Activated CD8-positive, alpha-beta memory T cell treated with anti-CD3 and anti-CD28 coated beads, Interleukin-2, amount 50 U/mL, for 4 hours (primary cell): ENCODE results near the gene CPPED1.
"Not testable (repeated sequence)": the region's sequence is repeated elsewhere in the genome, so short reads cannot be mapped to it uniquely, and the experiment has no call there.

Experiments used
- DNase-seq: peaks from one replicate; pipeline ENCODE4 v3.0.0-alpha.2; 2020

The CPPED1 gene, protein sequence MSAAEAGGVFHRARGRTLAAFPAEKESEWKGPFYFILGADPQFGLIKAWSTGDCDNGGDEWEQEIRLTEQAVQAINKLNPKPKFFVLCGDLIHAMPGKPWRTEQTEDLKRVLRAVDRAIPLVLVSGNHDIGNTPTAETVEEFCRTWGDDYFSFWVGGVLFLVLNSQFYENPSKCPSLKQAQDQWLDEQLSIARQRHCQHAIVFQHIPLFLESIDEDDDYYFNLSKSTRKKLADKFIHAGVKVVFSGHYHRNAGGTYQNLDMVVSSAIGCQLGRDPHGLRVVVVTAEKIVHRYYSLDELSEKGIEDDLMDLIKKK

DNA sequence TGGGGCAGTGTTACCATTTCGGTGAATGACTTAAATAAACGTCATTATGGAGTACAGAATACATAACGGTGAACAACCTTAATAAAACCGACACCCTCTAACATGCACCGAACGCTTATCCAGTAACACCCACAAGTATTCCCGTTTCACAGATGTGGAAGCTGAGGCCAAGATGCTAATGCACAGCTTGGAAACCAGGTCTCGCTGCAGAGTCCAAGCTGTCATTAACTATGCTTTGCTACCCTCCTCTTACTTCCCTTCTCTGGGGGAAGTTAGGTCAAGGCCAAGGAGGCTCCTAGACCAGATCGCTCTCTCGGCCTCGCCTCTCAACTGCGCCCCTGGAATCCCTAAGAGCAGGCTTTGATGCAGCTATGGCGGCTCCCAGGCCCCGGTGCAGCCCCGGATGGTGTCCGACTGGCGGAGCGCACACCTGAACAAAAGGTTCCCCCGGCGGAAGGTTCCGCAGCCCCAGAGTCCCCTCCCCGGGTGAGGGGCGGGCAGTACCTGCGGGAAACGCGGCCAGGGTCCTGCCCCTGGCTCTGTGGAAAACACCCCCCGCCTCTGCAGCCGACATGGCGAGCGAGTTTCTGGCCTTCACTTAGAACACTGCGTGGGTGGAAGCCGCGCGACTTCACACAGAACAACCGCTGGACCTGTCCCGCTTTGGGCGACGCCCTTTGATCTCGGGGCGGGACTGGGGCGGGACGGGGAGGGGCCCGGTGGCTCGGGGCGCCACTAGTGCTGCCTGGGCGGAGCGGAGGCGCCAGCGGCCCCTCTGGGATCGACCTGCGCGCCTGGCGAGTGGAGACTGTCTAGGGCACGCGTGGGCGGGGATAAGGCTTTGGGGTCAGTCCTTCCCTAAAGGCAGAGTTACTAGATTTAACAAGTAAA, at the start of gene CPPED1:
Gene CPPED1 (minus strand): TSS at position 685 of the 891 bp plus-strand sequence. CDS start 111 bp downstream, at position 574.
- peak; percentile 84 for DNase-seq

- no peak for DNase-seq
Observed at GRCh38 chr16:12850186-12850585, 46.5 kb upstream of the CPPED1 start.

DNA sequence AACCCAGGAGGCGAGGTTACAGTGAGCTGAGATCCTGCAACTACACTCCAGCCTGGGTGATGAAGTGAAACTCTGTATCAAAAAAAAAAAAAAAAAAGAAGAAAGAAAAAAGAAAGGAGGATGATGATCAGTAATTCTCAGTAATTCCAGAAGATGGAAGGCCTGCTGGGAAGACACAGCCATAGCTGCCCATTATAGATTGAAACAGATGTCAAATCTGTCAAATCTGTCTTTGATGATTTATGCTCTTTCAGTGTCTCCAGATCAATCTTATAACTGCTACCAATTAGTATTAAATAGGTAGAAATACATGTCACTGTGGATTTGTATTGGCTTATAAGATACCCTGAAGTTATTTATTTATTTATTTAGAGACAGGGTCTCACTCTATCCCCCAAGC, 42.9 kb upstream of the CPPED1 start:
- DNase-seq: no peak

DNA sequence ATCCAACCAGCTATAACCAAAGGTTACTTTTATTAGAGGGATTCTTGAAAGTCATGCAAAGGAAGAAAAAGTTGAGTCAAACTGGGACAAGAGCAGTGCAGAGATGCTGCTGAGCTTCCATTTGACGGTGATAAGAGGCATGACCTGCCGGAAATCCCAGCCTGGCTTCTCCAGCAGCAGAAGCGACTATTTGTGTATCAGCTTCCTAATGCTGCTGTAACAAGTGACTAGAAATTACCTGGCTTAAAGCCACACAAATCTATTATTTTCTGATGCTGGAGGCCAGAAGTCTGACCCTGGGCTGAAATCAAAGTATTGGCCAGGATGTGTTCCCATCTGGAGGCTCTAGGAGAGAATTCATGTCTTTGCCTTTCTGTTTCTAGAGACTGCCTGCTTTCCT, 41.6 kb upstream of the CPPED1 start:
- no peak for DNase-seq

GRCh38 chr16:12837756-12838155, 34.1 kb upstream of the CPPED1 start:
- DNase-seq: no peak

DNA sequence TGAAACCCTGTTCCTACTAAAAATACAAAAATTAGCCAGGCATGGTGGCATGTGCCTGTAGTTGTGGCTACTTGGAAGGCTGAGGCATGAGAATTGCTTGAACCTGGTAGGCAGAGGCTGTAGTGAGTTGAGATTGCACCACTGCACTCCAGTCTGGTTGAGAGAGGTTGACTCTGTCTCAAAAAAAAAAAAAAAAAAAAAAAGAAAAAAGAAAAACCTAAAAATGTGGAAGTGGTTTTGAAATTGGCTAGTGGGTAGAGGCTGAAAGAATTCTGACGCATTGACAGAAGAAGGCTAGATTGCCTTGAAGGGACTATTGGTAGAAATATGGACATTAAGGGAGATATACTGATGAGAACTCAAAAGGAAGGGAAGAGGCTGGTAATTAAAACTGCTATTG, 33.6 kb upstream of the CPPED1 start:
- DNase-seq: no peak

DNA sequence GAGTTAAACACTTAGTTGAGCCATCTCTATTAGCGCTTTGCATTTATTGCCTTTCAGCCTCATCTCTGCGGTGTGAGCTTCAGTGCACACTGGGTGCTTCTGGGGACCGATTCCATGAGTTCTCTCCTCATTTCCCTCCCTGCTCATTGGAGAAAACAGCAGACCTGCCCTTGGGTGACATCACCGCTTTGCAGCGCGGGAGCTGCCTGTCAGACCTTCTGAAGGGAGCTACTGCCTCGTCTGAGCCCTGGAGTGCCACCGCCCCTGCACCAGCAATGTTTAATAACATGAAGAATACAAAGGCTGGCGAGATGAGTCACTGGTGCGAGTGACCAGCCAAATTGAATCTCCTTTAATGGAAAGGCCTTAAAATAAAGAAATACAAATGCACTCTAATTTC, 30.2 kb upstream of the CPPED1 start:
- DNase-seq: no peak

- DNase-seq: no peak
Observed at GRCh38 chr16:12829096-12829888, 25.6 kb upstream of the CPPED1 start.

GRCh38 chr16:12828206-12828605, 24.5 kb upstream of the CPPED1 start:
- no peak for DNase-seq

- DNase-seq: no peak
Observed at GRCh38 chr16:12826559-12826958, 22.9 kb upstream of the CPPED1 start.

GRCh38 chr16:12819126-12820117, 15.7 kb upstream of the CPPED1 start:
- DNase-seq: peak; percentile 78

DNA sequence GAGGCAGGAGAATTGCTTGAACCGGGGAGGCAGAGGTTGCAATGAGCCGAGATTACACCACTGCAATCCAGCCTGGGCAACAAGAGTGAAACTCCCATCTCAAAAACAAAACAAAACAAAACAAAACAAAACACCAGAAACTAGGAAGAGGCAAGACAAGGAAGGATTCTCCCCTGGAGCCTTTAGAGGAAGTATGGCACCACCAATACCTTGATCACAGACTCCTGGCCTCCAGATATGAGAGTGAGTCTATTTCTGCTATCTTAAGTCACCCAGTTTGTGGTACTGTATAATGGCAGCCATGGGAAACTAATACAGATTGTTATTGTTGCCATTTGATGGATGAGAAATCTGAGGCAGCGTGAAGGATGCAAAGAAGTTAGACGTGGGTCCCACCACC, 14.6 kb upstream of the CPPED1 start:
- DNase-seq: no peak

- DNase-seq: not testable (repeated sequence)
Observed at GRCh38 chr16:12816791-12817214, 13.1 kb upstream of the CPPED1 start.

GRCh38 chr16:12815361-12815760, 11.7 kb upstream of the CPPED1 start:
- DNase-seq: no peak

- DNase-seq: not testable (repeated sequence)
Observed at GRCh38 chr16:12813734-12814133, 10.0 kb upstream of the CPPED1 start.

DNA sequence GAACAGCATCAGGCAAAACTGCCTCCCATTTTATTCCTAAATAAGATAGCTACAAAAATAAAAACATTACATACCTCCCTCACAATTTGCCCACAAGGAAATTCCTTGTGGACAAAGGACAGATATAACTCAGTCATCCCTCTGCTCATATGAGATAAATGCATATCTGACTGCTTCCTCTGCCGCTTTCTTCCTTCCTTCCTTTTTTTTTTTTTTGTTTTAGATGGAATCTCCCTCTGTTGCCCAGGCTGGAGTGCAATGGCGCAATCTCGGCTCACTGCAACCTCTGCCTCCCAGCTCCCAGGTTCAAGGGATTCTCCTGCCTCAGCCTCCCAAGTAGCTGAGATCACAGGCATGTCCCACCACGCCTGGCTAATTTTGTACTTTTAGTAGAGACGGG, 9.6 kb upstream of the CPPED1 start:
- DNase-seq: not testable (repeated sequence)

- no peak for DNase-seq
Observed at GRCh38 chr16:12811441-12812383, 8.0 kb upstream of the CPPED1 start.

GRCh38 chr16:12805066-12805465, 1.4 kb upstream of the CPPED1 start:
- DNase-seq: no peak

DNA sequence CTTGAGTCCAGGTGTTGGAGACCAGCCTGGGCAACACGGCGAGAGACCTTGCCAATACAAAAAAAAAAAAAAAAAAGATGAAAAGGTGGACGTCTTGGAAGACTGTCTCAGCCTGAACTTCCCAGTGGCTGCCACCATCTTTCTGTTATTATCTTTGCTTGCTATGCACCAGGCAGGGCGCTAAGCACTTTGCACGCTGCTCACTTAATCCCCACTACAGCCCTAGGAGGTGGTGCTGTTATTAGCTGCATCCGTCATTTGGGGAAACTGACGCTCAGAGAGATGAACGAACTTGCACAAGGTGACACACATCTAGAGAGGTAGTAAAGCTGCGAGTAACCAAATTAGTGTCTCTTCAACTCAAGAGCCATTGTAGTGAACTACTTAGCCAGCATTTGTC, 708 bp upstream of the CPPED1 start:
- DNase-seq: no peak

DNA sequence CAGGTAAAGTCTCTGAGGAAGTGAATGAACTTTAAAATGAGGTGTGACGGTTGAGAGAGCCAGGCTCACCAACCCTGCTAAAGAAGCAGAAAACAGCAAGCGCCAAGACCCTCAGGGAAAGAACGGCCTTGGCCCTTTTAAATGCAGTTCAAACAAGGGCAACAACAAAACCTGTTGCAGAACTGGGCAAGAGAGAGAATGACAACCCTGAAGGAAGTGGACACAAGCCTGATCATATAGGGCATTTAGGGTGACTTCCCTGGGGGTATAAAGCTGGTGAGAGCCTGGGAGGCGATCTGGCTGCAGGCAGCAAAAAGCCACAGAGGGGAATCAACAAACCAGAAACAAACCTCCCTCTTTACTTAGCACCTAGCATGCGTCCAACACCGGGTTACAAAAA, 1.0 kb downstream of the CPPED1 start:
- no peak for DNase-seq

DNA sequence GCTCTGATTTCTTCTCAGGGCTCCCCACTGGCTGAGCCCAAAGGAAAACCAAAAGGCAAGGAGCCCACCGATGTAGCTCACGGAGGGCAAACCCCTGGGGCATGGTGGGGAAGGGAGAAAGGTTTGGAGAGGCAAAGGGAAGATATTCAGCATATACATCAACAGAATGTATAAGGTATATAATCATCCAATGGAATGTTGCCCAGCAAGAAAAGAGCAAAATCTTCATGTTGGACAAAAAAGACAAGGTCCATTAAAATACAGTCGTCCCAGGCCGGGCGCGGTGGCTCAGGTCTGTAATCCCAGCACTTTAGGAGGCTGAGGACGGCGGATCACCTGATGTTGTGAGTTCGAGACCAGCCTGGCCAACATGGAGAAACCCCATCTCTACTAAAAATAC, 1.6 kb downstream of the CPPED1 start:
- DNase-seq: no peak
